ENCODE data around the gene MAP7. TPM values are rescaled to one million over a fixed set of nuclear protein-coding genes. Genes with fewer than 3 reads are reported as not detected.
"Not testable (repeated sequence)": the region's sequence is repeated elsewhere in the genome, so short reads cannot be mapped to it uniquely, and the experiment has no call there.

MAP7 gene
- total and polyA plus RNA-seq, 2 experiments from 2014 or later, result 4.1 to 13.8 TPM

- H3K4me3 ChIP-seq, result no peak overlapping the region
- TF ChIP-seq CTCF (IDR thresholded peaks at IDR 0.05; ENCODE audit: low read depth, low read length), result no peak
- no peaks in the 10 kb centered on the region for H3K4me1 ChIP-seq (ENCODE audit: low read depth)
- no peaks in the 10 kb centered on the region for H3K27me3 ChIP-seq
- H3K9me3 ChIP-seq (ENCODE audit: low read depth), result no peaks in the 10 kb centered on the region
- H3K36me3 ChIP-seq, result no peaks in the 10 kb centered on the region
- no peak for DNase-seq (ENCODE audit: low read depth in 1 of 2, low spot score in 1 of 2)
- no peak overlapping the region for H3K27ac ChIP-seq
Measured at GRCh38 chr6:136309729-136310311, 240.4 kb downstream of the MAP7 start.

GRCh38 chr6:136309171-136309570, 241.1 kb downstream of the MAP7 start:
- no peak for DNase-seq (ENCODE audit: low read depth in 1 of 2, low spot score in 1 of 2)
- H3K27me3 ChIP-seq, result no peaks in the 10 kb centered on the region
- no peak overlapping the region for H3K27ac ChIP-seq
- no peaks in the 10 kb centered on the region for H3K9me3 ChIP-seq (ENCODE audit: low read depth)
- no peaks in the 10 kb centered on the region for H3K36me3 ChIP-seq
- H3K4me3 ChIP-seq, result no peak overlapping the region
- no peak for TF ChIP-seq CTCF (IDR thresholded peaks at IDR 0.05; ENCODE audit: low read depth, low read length)
- no peaks in the 10 kb centered on the region for H3K4me1 ChIP-seq (ENCODE audit: low read depth)

- not testable (repeated sequence) for H3K27me3 ChIP-seq, H3K27ac ChIP-seq
Measured at GRCh38 chr6:136308469-136308868, 241.8 kb downstream of the MAP7 start.

GRCh38 chr6:136307351-136307750, 242.9 kb downstream of the MAP7 start:
- Histone ChIP-seq H3K27me3 (no peaks in the 10 kb centered on the region), H3K4me1 (ENCODE audit: low read depth) (no peaks in the 10 kb centered on the region), H3K9me3 (ENCODE audit: low read depth) (no peaks in the 10 kb centered on the region), H3K36me3 (no peaks in the 10 kb centered on the region), H3K4me3 (no peak overlapping the region), H3K27ac (no peak overlapping the region)
- no peak for DNase-seq (ENCODE audit: low read depth in 1 of 2, low spot score in 1 of 2)
- TF ChIP-seq CTCF (IDR thresholded peaks at IDR 0.05; ENCODE audit: low read depth, low read length), result no peak

More at GRCh38 chr6:136308469-136308868, 241.8 kb downstream of the MAP7 start:
- not testable (repeated sequence) for H3K36me3 ChIP-seq; H3K4me3 ChIP-seq; H3K9me3 ChIP-seq (ENCODE audit: low read depth); DNase-seq (ENCODE audit: low read depth in 1 of 2, low spot score in 1 of 2); H3K4me1 ChIP-seq (ENCODE audit: low read depth)

- Histone ChIP-seq H3K4me1 (ENCODE audit: low read depth) (no peaks in the 10 kb centered on the region), H3K36me3 (no peaks in the 10 kb centered on the region), H3K4me3 (no peak overlapping the region), H3K27ac (no peak overlapping the region), H3K27me3 (no peaks in the 10 kb centered on the region), H3K9me3 (ENCODE audit: low read depth) (no peaks in the 10 kb centered on the region)
- no peak for TF ChIP-seq CTCF (IDR thresholded peaks at IDR 0.05; ENCODE audit: low read depth, low read length)
- no peak for DNase-seq (ENCODE audit: low read depth in 1 of 2, low spot score in 1 of 2)
Measured at GRCh38 chr6:136306466-136306865, 243.8 kb downstream of the MAP7 start.

GRCh38 chr6:136304410-136304809, 245.8 kb downstream of the MAP7 start:
- Histone ChIP-seq H3K4me3 (no peak overlapping the region), H3K36me3 (no peaks in the 10 kb centered on the region), H3K27ac (no peak overlapping the region), H3K27me3 (no peaks in the 10 kb centered on the region), H3K4me1 (ENCODE audit: low read depth) (no peaks in the 10 kb centered on the region), H3K9me3 (ENCODE audit: low read depth) (no peaks in the 10 kb centered on the region)
- no peak for TF ChIP-seq CTCF (IDR thresholded peaks at IDR 0.05; ENCODE audit: low read depth, low read length)
- no peak for DNase-seq (ENCODE audit: low read depth in 1 of 2, low spot score in 1 of 2)
